Measurements from ENCODE around the gene RAD51B.
A peak's percentile ranks its signal among the peaks of the same experiment; 100 is the strongest.

The RAD51B gene

GRCh38 chr14:68250927-68251768 lies 431.6 kb downstream of the RAD51B start:
- no peak for TF ChIP-seq CTCF (conservative IDR thresholded peaks at IDR 0.05; ENCODE audit: control insufficient read depth, insufficient read depth, low read depth, low read length)
- H3K4me3 ChIP-seq (ENCODE audit: control insufficient read depth, low read depth, low read length): no peak overlapping the region
- DNase-seq (ENCODE audit: low read depth): no peak

GRCh38 chr14:68251769-68252100 lies 432.2 kb downstream of the RAD51B start:
- no peak overlapping the region for H3K4me3 ChIP-seq (ENCODE audit: control insufficient read depth, low read depth, low read length)
- DNase-seq (ENCODE audit: low read depth): no peak
- no peak for TF ChIP-seq CTCF (conservative IDR thresholded peaks at IDR 0.05; ENCODE audit: control insufficient read depth, insufficient read depth, low read depth, low read length)

- TF ChIP-seq CTCF (conservative IDR thresholded peaks at IDR 0.05; ENCODE audit: control insufficient read depth, insufficient read depth, low read depth, low read length): no peak
- H3K4me3 ChIP-seq (ENCODE audit: control insufficient read depth, low read depth, low read length): no peak overlapping the region
- no peak for DNase-seq (ENCODE audit: low read depth)
Observed at GRCh38 chr14:68253160-68253780, 433.7 kb downstream of the RAD51B start.

GRCh38 chr14:68253878-68254528 lies 434.4 kb downstream of the RAD51B start:
- no peak overlapping the region for H3K4me3 ChIP-seq (ENCODE audit: control insufficient read depth, low read depth, low read length)
- no peak for DNase-seq (ENCODE audit: low read depth)
- TF ChIP-seq CTCF (conservative IDR thresholded peaks at IDR 0.05; ENCODE audit: control insufficient read depth, insufficient read depth, low read depth, low read length): no peak

GRCh38 chr14:68254669-68255527 lies 435.3 kb downstream of the RAD51B start:
- no peak for TF ChIP-seq CTCF (conservative IDR thresholded peaks at IDR 0.05; ENCODE audit: control insufficient read depth, insufficient read depth, low read depth, low read length)
- DNase-seq (ENCODE audit: low read depth): no peak
- H3K4me3 ChIP-seq (ENCODE audit: control insufficient read depth, low read depth, low read length): no peak overlapping the region

GRCh38 chr14:68255693-68256178 lies 436.2 kb downstream of the RAD51B start:
- no peak overlapping the region for H3K4me3 ChIP-seq (ENCODE audit: control insufficient read depth, low read depth, low read length)
- no peak for TF ChIP-seq CTCF (conservative IDR thresholded peaks at IDR 0.05; ENCODE audit: control insufficient read depth, insufficient read depth, low read depth, low read length)
- peak; percentile 55 for DNase-seq (ENCODE audit: low read depth)

All from fibroblast of mammary gland (primary cell).